Small intestine (tissue), 7 donors: Measurements from ENCODE around the gene KCP. TPM values are rescaled to one million over a fixed set of nuclear protein-coding genes. Genes with fewer than 3 reads are reported as not detected.

ENCODE experiments used
- DNase-seq, 2 donors: peaks; one replicate each; pipeline versions ENCODE4 v3.0.0 to v3.0.0-alpha.2; 2013
- FAIRE-seq: peaks from 2 replicates; lab custom pipeline; 2012; peaks lifted over from hg19 to GRCh38; lab: Jason Lieb, UNC
- H3K27ac ChIP-seq, 3 donors: one replicate each; pipeline ENCODE4 v1.5.1; 2013; ENCODE audit warnings: low read length in 2 of 3, mild to moderate bottlenecking in 2 of 3, control low read depth in 1 of 3, inconsistent platforms in 1 of 3, low read depth in 1 of 3, moderate library complexity in 1 of 3
- H3K27me3 ChIP-seq, 3 donors: one replicate each; pipeline ENCODE4 v1.6.1; 2013; ENCODE audit warnings: low read length in 3 of 3, inconsistent platforms in 1 of 3; ENCODE audit not compliant: control insufficient read depth in 3 of 3, insufficient read depth in 3 of 3
- H3K36me3 ChIP-seq, 3 donors: one replicate each; pipeline ENCODE4 v1.6.1; 2013; ENCODE audit warnings: low read length in 3 of 3, inconsistent platforms in 1 of 3, low read depth in 1 of 3, mild to moderate bottlenecking in 1 of 3, moderate library complexity in 1 of 3; ENCODE audit not compliant: control insufficient read depth in 3 of 3, insufficient read depth in 2 of 3
- H3K4me1 ChIP-seq, 3 donors: one replicate each; pipeline ENCODE4 v1.6.1; 2013; ENCODE audit warnings: low read length in 2 of 3, inconsistent platforms in 1 of 3, low read depth in 1 of 3, mild to moderate bottlenecking in 1 of 3, moderate library complexity in 1 of 3; ENCODE audit not compliant: control insufficient read depth in 3 of 3, insufficient read depth in 2 of 3
- H3K4me3 ChIP-seq, 3 donors: one replicate each; pipeline ENCODE4 v1.5.1; 2013; ENCODE audit warnings: low read length in 3 of 3, control low read depth in 1 of 3, inconsistent platforms in 1 of 3, low read depth in 1 of 3, mild to moderate bottlenecking in 1 of 3, moderate library complexity in 1 of 3
- H3K9me3 ChIP-seq, 2 donors: one replicate each; pipeline ENCODE4 v1.6.1; 2013; ENCODE audit warnings: low read depth in 1 of 2, low read length in 1 of 2; ENCODE audit not compliant: control insufficient read depth in 2 of 2, insufficient read depth in 1 of 2
- WGBS, 3 donors: extraction: QIAGEN DNeasy Blood & Tissue Kit; methylation state at CpG; one replicate each; pipeline ENCODE4 v1.1.7; 2013; 5-methylcytosine and 5-hydroxymethylcytosine counted together
- polyA plus RNA-seq, 4 donors: library from polyadenylated mRNA; stranded (reverse) in 3 of 4; unstranded in 1 of 4; fragments of 200-250 nt in 3 of 4; fragments of 120-200 nt in 1 of 4; gene quantifications; one replicate each; pipeline versions ENCODE4 v1.2.1 to v1.2.3, GENCODE V29; 2013
- donor health status: healthy with polysubstance abuse.
- donor health status: control.
- donor health status: control.
- donor health status: Bipolar disorder and iron deficiency.
- donor health status: healthy.

The KCP gene
- polyA plus RNA-seq, 4 donors = 0.52 to 5.1 (median 1.9) TPM

- WGBS, 3 donors = 68 to 78% (median 71%) methylated on average over 16 to 18 of the region's 18 CpGs
- DNase-seq = no peak
- FAIRE-seq = no peak
Observed at GRCh38 chr7:128858380-128859231, 51.9 kb downstream of the KCP start.

GRCh38 chr7:128856001-128856718 lies 54.3 kb downstream of the KCP start:
- peaks cover 0 to 67% (median 2%) of the 10 kb centered on the region in 3 donors for H3K36me3 ChIP-seq
- H3K4me3 ChIP-seq = no peak overlapping the region
- H3K9me3 ChIP-seq = no peaks in the 10 kb centered on the region
- FAIRE-seq (no peak), DNase-seq (no peak)
- no peaks in the 10 kb centered on the region for H3K4me1 ChIP-seq
- no peaks in the 10 kb centered on the region for H3K27me3 ChIP-seq
- H3K27ac ChIP-seq = no peak overlapping the region
- WGBS, 3 donors = 79 to 85% (median 80%) methylated on average over 17 of the region's 17 CpGs

More at GRCh38 chr7:128858380-128859231, 51.9 kb downstream of the KCP start:
- Histone ChIP-seq H3K4me3 (no peak overlapping the region), H3K9me3 (no peaks in the 10 kb centered on the region), H3K27ac (no peak overlapping the region), H3K36me3 (peaks cover 0 to 46% (median 0%) of the 10 kb centered on the region in 3 donors), H3K27me3 (no peaks in the 10 kb centered on the region), H3K4me1 (peaks cover 0 to 3% (median 0%) of the 10 kb centered on the region in 3 donors)

GRCh38 chr7:128855559-128855958 lies 55.0 kb downstream of the KCP start:
- H3K4me3 ChIP-seq = no peak overlapping the region
- 75 to 82% (median 76%) methylated on average over 3 of the region's 3 CpGs for WGBS, 3 donors
- FAIRE-seq = no peak
- no peak for DNase-seq
- no peak overlapping the region for H3K27ac ChIP-seq
- H3K4me1 ChIP-seq = no peaks in the 10 kb centered on the region
- H3K36me3 ChIP-seq = peaks cover 0 to 73% (median 2%) of the 10 kb centered on the region in 3 donors
- no peaks in the 10 kb centered on the region for H3K9me3 ChIP-seq
- H3K27me3 ChIP-seq = no peaks in the 10 kb centered on the region

- DNase-seq = no peak
- H3K4me1 ChIP-seq = peaks cover 0 to 10% (median 0%) of the 10 kb centered on the region in 3 donors
- no peak overlapping the region for H3K4me3 ChIP-seq
- H3K27me3 ChIP-seq = no peaks in the 10 kb centered on the region
- 76 to 90% (median 82%) methylated on average over 20 to 21 of the region's 21 CpGs for WGBS, 3 donors
- no peaks in the 10 kb centered on the region for H3K9me3 ChIP-seq
- H3K36me3 ChIP-seq = peaks cover 0 to 84% (median 2%) of the 10 kb centered on the region in 3 donors
- no peak overlapping the region for H3K27ac ChIP-seq
- no peak for FAIRE-seq
Observed at GRCh38 chr7:128854396-128854795, 56.1 kb downstream of the KCP start.

- WGBS, 3 donors = 53 to 78% (median 59%) methylated on average over 20 to 23 of the region's 23 CpGs
- FAIRE-seq (no peak), DNase-seq (no peak)
- Histone ChIP-seq H3K4me1 (peaks cover 0 to 10% (median 0%) of the 10 kb centered on the region in 3 donors), H3K9me3 (no peaks in the 10 kb centered on the region), H3K27ac (no peak overlapping the region), H3K27me3 (no peaks in the 10 kb centered on the region), H3K36me3 (peaks cover 0 to 84% (median 2%) of the 10 kb centered on the region in 3 donors), H3K4me3 (no peak overlapping the region)
Observed at GRCh38 chr7:128853799-128854198, 56.7 kb downstream of the KCP start.

GRCh38 chr7:128852537-128853254 lies 57.8 kb downstream of the KCP start:
- Histone ChIP-seq H3K4me3 (no peak overlapping the region), H3K4me1 (peaks cover 0 to 10% (median 0%) of the 10 kb centered on the region in 3 donors), H3K27ac (no peak overlapping the region), H3K9me3 (no peaks in the 10 kb centered on the region), H3K36me3 (peaks cover 0 to 90% (median 2%) of the 10 kb centered on the region in 3 donors), H3K27me3 (no peaks in the 10 kb centered on the region)
- DNase-seq (no peak), FAIRE-seq (no peak)
- WGBS, 3 donors = 85 to 90% (median 90%) methylated on average over 26 to 28 of the region's 28 CpGs

- no peak for FAIRE-seq
- no peak overlapping the region for H3K27ac ChIP-seq
- no peaks in the 10 kb centered on the region for H3K27me3 ChIP-seq
- no peaks in the 10 kb centered on the region for H3K9me3 ChIP-seq
- H3K4me1 ChIP-seq = peaks cover 0 to 10% (median 0%) of the 10 kb centered on the region in 3 donors
- H3K36me3 ChIP-seq = peaks cover 0 to 95% (median 2%) of the 10 kb centered on the region in 3 donors
- DNase-seq = peak; percentile 40 to 53
- 49 to 81% (median 74%) methylated on average over 13 to 18 of the region's 18 CpGs for WGBS, 3 donors
- no peak overlapping the region for H3K4me3 ChIP-seq
Observed at GRCh38 chr7:128849804-128850490, 60.6 kb downstream of the KCP start.
